ENCODE measurements around the gene RAB10. TPM values are rescaled to one million over a fixed set of nuclear protein-coding genes. Genes with fewer than 3 reads are reported as not detected.

RAB10 gene
- total and polyA plus RNA-seq, 9 of the 15 experiments (the other 6 are each of a cell fraction or from before 2014, with no cell fraction given) = 25.1 to 214 (median 157) TPM

GRCh38 chr2:26080356-26080755, 46.5 kb downstream of the RAB10 start (continued):
- TF ChIP-seq ZBTB9 (CRISPR knock-in tag; IDR thresholded peaks at IDR 0.05) (no peak), HNRNPH1 (optimal IDR thresholded peaks at IDR 0.05; ENCODE audit: low read depth, low read length) (no peak), DLX4 (CRISPR knock-in tag; IDR thresholded peaks at IDR 0.05) (no peak), ZKSCAN1 (IDR thresholded peaks at IDR 0.05; ENCODE audit: low read depth, low read length) (no peak), WHSC1 (IDR thresholded peaks at IDR 0.05; ENCODE audit: low read length) (no peak), ZFP36 (IDR thresholded peaks at IDR 0.05; ENCODE audit: low read depth, low read length, partially characterized antibody) (no peak), TGIF2 (CRISPR knock-in tag; IDR thresholded peaks at IDR 0.05) (no peak), RAD21 (CRISPR knock-in tag; conservative IDR thresholded peaks at IDR 0.05 in 1 of 2, IDR thresholded peaks at IDR 0.05 in 1 of 2) (no peak), ARID4B (CRISPR knock-in tag; IDR thresholded peaks at IDR 0.05) (no peak)
